Stimulated activated naive CD8-positive, alpha-beta T cell treated with anti-CD3 and anti-CD28 coated beads, Interleukin-15, Interleukin-2, amounts not matched to agents 100 ng/mL and 50 ng/mL, for 24 hours (primary cell): ENCODE measurements around the gene RABGGTA.

Experiments
- H3K27ac Mint-ChIP-seq: one replicate; pipeline ENCODE4 v1.8.0; 2021; ENCODE audit warnings: mild to moderate bottlenecking, mixed read lengths
- H3K27me3 Mint-ChIP-seq: one replicate; pipeline ENCODE4 v1.8.0; 2021; ENCODE audit warnings: mixed read lengths
- H3K36me3 Mint-ChIP-seq: one replicate; pipeline ENCODE4 v1.8.0; 2021; ENCODE audit warnings: low read depth, mixed read lengths
- H3K4me1 Mint-ChIP-seq: one replicate; pipeline ENCODE4 v1.8.0; 2021; ENCODE audit warnings: low read depth, mixed read lengths
- H3K4me3 Mint-ChIP-seq: one replicate; pipeline ENCODE4 v1.8.0; 2021; ENCODE audit warnings: mild to moderate bottlenecking, mixed read lengths
- H3K9me3 Mint-ChIP-seq: one replicate; pipeline ENCODE4 v1.8.0; 2021; ENCODE audit warnings: mixed read lengths

The RABGGTA gene

GRCh38 chr14:24271134-24271833 lies at the start of gene RABGGTA:
TSS of gene RABGGTA (minus strand) at chr14:24271597. CDS start at chr14:24271115, 482 bp downstream.
- Mint-ChIP-seq H3K4me1 (peaks cover 49% of the 10 kb centered on the region), H3K36me3 (peaks cover 12% of the 10 kb centered on the region), H3K9me3 (no peaks in the 10 kb centered on the region), H3K4me3 (peak within 1 kb of the TSS; percentile 83), H3K27me3 (no peaks in the 10 kb centered on the region), H3K27ac (peak within 1 kb of the TSS; percentile 91)

GRCh38 chr14:24317141-24317928 lies 45.9 kb upstream of the RABGGTA start:
- Mint-ChIP-seq H3K9me3 (no peaks in the 10 kb centered on the region), H3K4me3 (no peak overlapping the region), H3K27ac (peak overlapping the region; percentile 74), H3K36me3 (peaks cover 16% of the 10 kb centered on the region), H3K27me3 (no peaks in the 10 kb centered on the region), H3K4me1 (peaks cover 46% of the 10 kb centered on the region)

- H3K4me1 Mint-ChIP-seq, result peaks cover 54% of the 10 kb centered on the region
- H3K27me3 Mint-ChIP-seq, result no peaks in the 10 kb centered on the region
- no peaks in the 10 kb centered on the region for H3K9me3 Mint-ChIP-seq
- H3K27ac Mint-ChIP-seq, result no peak overlapping the region
- no peak overlapping the region for H3K4me3 Mint-ChIP-seq
- peaks cover 20% of the 10 kb centered on the region for H3K36me3 Mint-ChIP-seq
These were observed 45.2 kb upstream of the RABGGTA start for GRCh38 chr14:24316597-24316950.

- no peaks in the 10 kb centered on the region for H3K27me3 Mint-ChIP-seq
- H3K9me3 Mint-ChIP-seq, result no peaks in the 10 kb centered on the region
- no peak overlapping the region for H3K27ac Mint-ChIP-seq
- H3K4me3 Mint-ChIP-seq, result no peak overlapping the region
- peaks cover 20% of the 10 kb centered on the region for H3K36me3 Mint-ChIP-seq
- H3K4me1 Mint-ChIP-seq, result peaks cover 56% of the 10 kb centered on the region
These were observed 44.6 kb upstream of the RABGGTA start for GRCh38 chr14:24315807-24316596.

- Mint-ChIP-seq H3K27me3 (no peaks in the 10 kb centered on the region), H3K27ac (no peak overlapping the region), H3K9me3 (no peaks in the 10 kb centered on the region), H3K36me3 (peaks cover 20% of the 10 kb centered on the region), H3K4me1 (peaks cover 58% of the 10 kb centered on the region), H3K4me3 (no peak overlapping the region)
These were observed 43.9 kb upstream of the RABGGTA start for GRCh38 chr14:24315243-24315806.

- no peaks in the 10 kb centered on the region for H3K9me3 Mint-ChIP-seq
- H3K4me3 Mint-ChIP-seq, result no peak overlapping the region
- H3K36me3 Mint-ChIP-seq, result peaks cover 20% of the 10 kb centered on the region
- no peak overlapping the region for H3K27ac Mint-ChIP-seq
- H3K27me3 Mint-ChIP-seq, result no peaks in the 10 kb centered on the region
- H3K4me1 Mint-ChIP-seq, result peaks cover 66% of the 10 kb centered on the region
These were observed 43.2 kb upstream of the RABGGTA start for GRCh38 chr14:24314377-24315193.

GRCh38 chr14:24313913-24314312 lies 42.5 kb upstream of the RABGGTA start:
- H3K27me3 Mint-ChIP-seq, result no peaks in the 10 kb centered on the region
- H3K27ac Mint-ChIP-seq, result peak overlapping the region; percentile 81
- no peaks in the 10 kb centered on the region for H3K9me3 Mint-ChIP-seq
- peak overlapping the region; percentile 18 for H3K4me3 Mint-ChIP-seq
- H3K36me3 Mint-ChIP-seq, result peaks cover 27% of the 10 kb centered on the region
- peaks cover 70% of the 10 kb centered on the region for H3K4me1 Mint-ChIP-seq

GRCh38 chr14:24312736-24313507 lies 41.5 kb upstream of the RABGGTA start:
- Mint-ChIP-seq H3K4me1 (peaks cover 78% of the 10 kb centered on the region), H3K27me3 (no peaks in the 10 kb centered on the region), H3K9me3 (no peaks in the 10 kb centered on the region), H3K4me3 (peak overlapping the region; percentile 74), H3K36me3 (peaks cover 35% of the 10 kb centered on the region), H3K27ac (peak overlapping the region; percentile 65)

- peak overlapping the region; percentile 74 for H3K4me3 Mint-ChIP-seq
- H3K36me3 Mint-ChIP-seq, result peaks cover 40% of the 10 kb centered on the region
- peak overlapping the region; percentile 67 for H3K27ac Mint-ChIP-seq
- H3K9me3 Mint-ChIP-seq, result no peaks in the 10 kb centered on the region
- no peaks in the 10 kb centered on the region for H3K27me3 Mint-ChIP-seq
- H3K4me1 Mint-ChIP-seq, result peaks cover 72% of the 10 kb centered on the region
These were observed 40.6 kb upstream of the RABGGTA start for GRCh38 chr14:24311837-24312615.

- Mint-ChIP-seq H3K4me1 (peaks cover 68% of the 10 kb centered on the region), H3K27me3 (no peaks in the 10 kb centered on the region), H3K9me3 (no peaks in the 10 kb centered on the region), H3K4me3 (peak within 1 kb of the TSS; percentile 76), H3K27ac (peak within 1 kb of the TSS; percentile 78), H3K36me3 (peaks cover 49% of the 10 kb centered on the region)
These were observed 39.5 kb upstream of the RABGGTA start, which contains the start of gene LTB4R for GRCh38 chr14:24310646-24311604. TSS of gene LTB4R (plus strand) at chr14:24311502. CDS start at chr14:24315652, 4,150 bp downstream.

- Mint-ChIP-seq H3K9me3 (no peaks in the 10 kb centered on the region), H3K27ac (peak overlapping the region; percentile 78), H3K4me1 (peaks cover 63% of the 10 kb centered on the region), H3K4me3 (peak overlapping the region; percentile 76), H3K36me3 (peaks cover 56% of the 10 kb centered on the region), H3K27me3 (no peaks in the 10 kb centered on the region)
These were observed 38.9 kb upstream of the RABGGTA start for GRCh38 chr14:24310265-24310645.
